HG03378 (cell line): Measurements from ENCODE around the gene DKK3.

Source experiments
- ATAC-seq: cut with Tn5 transposase; IDR thresholded peaks from one replicate; pipeline ENCODE4 v1.9.1; 2021; ENCODE audit warnings: mild to moderate bottlenecking, moderate library complexity; ENCODE audit not compliant: unreplicated experiment

DKK3 gene

GRCh38 chr11:11969380-11970215 lies 38.8 kb downstream of the DKK3 start:
- ATAC-seq = no peak

GRCh38 chr11:11968511-11969280 lies 39.7 kb downstream of the DKK3 start:
- ATAC-seq = no peak

GRCh38 chr11:11967669-11968510 lies 40.5 kb downstream of the DKK3 start:
- ATAC-seq = no peak

- peak; percentile 83 for ATAC-seq
These were observed 41.4 kb downstream of the DKK3 start for GRCh38 chr11:11966826-11967668.

GRCh38 chr11:11966354-11966741 lies 42.1 kb downstream of the DKK3 start:
- ATAC-seq = no peak

- no peak for ATAC-seq
These were observed 42.6 kb downstream of the DKK3 start for GRCh38 chr11:11965656-11966353.

GRCh38 chr11:11965192-11965591 lies 43.2 kb downstream of the DKK3 start:
- ATAC-seq = no peak

GRCh38 chr11:11964774-11965150 lies 43.7 kb downstream of the DKK3 start:
- ATAC-seq = no peak

- no peak for ATAC-seq
These were observed 44.3 kb downstream of the DKK3 start for GRCh38 chr11:11963842-11964773.

- ATAC-seq = no peak
These were observed 45.4 kb downstream of the DKK3 start for GRCh38 chr11:11963067-11963466.

GRCh38 chr11:11961399-11962028 lies 46.9 kb downstream of the DKK3 start:
- ATAC-seq = no peak

GRCh38 chr11:11960687-11961086 lies 47.7 kb downstream of the DKK3 start:
- no peak for ATAC-seq

- ATAC-seq = no peak
These were observed 48.8 kb downstream of the DKK3 start for GRCh38 chr11:11959601-11960000.

- no peak for ATAC-seq
These were observed 49.8 kb downstream of the DKK3 start for GRCh38 chr11:11958403-11959231.

- no peak for ATAC-seq
These were observed 52.4 kb downstream of the DKK3 start for GRCh38 chr11:11956006-11956405.

GRCh38 chr11:11952036-11952435 lies 56.4 kb downstream of the DKK3 start:
- ATAC-seq = no peak

- ATAC-seq = no peak
These were observed 58.9 kb downstream of the DKK3 start for GRCh38 chr11:11949482-11949881.
